Measurements from ENCODE around the gene OBSL1.

The OBSL1 gene

GRCh38 chr2:219530048-219530963 is 41.0 kb downstream of the OBSL1 start:
- Mint-ChIP-seq H3K4me1 (ENCODE audit: low read depth) (no peaks in the 10 kb centered on the region), H3K4me3 (no peak overlapping the region), H3K9me3 (no peaks in the 10 kb centered on the region), H3K27ac (no peak overlapping the region), H3K36me3 (ENCODE audit: low read depth) (no peaks in the 10 kb centered on the region), H3K27me3 (ENCODE audit: low read depth) (peaks cover 55% of the 10 kb centered on the region)
- DNase-seq (ENCODE audit: low spot score): peak; percentile 70

- Mint-ChIP-seq H3K36me3 (ENCODE audit: low read depth) (no peaks in the 10 kb centered on the region), H3K4me3 (no peak overlapping the region), H3K4me1 (ENCODE audit: low read depth) (no peaks in the 10 kb centered on the region), H3K9me3 (no peaks in the 10 kb centered on the region), H3K27ac (no peak overlapping the region), H3K27me3 (ENCODE audit: low read depth) (peaks cover 79% of the 10 kb centered on the region)
- DNase-seq (ENCODE audit: low spot score): no peak
Observed at GRCh38 chr2:219527472-219527871, 43.9 kb downstream of the OBSL1 start.

DNA sequence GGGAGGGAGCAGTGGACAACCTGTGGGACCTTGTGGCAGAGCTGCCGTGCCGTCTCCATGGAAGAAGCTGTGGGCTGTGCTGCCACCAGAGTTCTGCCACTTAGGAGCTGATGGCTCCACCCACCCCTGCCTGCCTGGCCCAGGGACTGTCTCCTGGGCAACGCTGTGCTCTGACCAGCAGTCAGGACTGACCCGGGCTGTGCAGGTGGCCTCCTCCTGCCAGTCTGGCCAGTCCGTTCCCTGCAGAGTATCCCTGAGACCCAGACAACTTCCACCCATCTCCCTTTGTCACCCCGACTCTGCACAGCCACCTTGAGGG is 44.3 kb downstream of the OBSL1 start:
- H3K4me3 Mint-ChIP-seq: no peak overlapping the region
- peaks cover under 1% of the 10 kb centered on the region for H3K4me1 Mint-ChIP-seq (ENCODE audit: low read depth)

DNA sequence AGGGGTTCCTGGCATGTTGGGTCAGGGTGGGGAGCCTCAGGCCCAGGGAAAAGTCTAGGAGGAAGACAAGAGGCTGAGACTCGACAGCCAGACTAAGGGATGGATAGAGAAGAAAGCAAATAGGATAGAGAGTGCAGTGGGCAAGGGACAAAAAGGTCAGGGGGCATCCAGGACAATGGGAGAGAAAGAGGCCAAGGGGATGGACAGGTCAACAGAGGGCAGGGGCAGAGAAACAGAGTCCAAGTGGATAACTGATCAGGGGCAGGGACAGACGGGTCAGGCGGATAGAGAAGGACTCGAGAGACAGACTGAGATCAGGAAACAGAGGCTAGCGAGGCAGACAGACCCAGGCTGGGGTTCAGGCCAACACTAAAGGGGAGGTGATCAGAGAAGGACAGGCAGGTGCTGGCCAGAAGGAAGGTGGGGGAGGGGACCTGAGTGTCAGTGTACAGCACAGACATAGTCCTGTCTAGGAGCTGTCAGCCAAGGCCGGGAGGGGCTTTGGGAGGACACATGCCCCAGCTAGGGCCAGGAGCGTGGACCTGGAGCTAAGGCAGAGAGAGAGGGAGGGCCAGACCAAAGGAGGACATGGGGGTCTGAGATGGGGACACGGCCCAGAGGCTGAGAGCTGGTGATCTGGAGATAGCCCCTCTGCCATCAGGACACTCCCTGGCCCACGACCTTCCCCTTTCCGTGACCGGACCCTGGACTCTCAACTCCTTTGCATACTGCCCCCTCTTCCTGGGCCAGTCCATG is 44.8 kb downstream of the OBSL1 start:
- no peak overlapping the region for H3K4me3 Mint-ChIP-seq
- H3K27me3 Mint-ChIP-seq (ENCODE audit: low read depth): peaks cover 85% of the 10 kb centered on the region
- H3K27ac Mint-ChIP-seq: no peak overlapping the region
- peaks cover 1% of the 10 kb centered on the region for H3K4me1 Mint-ChIP-seq (ENCODE audit: low read depth)
- no peaks in the 10 kb centered on the region for H3K9me3 Mint-ChIP-seq
- DNase-seq (ENCODE audit: low spot score): no peak
- H3K36me3 Mint-ChIP-seq (ENCODE audit: low read depth): no peaks in the 10 kb centered on the region

More for the DNA sequence above, 44.3 kb downstream of the OBSL1 start:
- Mint-ChIP-seq H3K27ac (no peak overlapping the region), H3K27me3 (ENCODE audit: low read depth) (peaks cover 81% of the 10 kb centered on the region), H3K36me3 (ENCODE audit: low read depth) (no peaks in the 10 kb centered on the region), H3K9me3 (no peaks in the 10 kb centered on the region)
- DNase-seq (ENCODE audit: low spot score): no peak

- H3K27ac Mint-ChIP-seq: no peak overlapping the region
- H3K4me1 Mint-ChIP-seq (ENCODE audit: low read depth): peaks cover 1% of the 10 kb centered on the region
- H3K4me3 Mint-ChIP-seq: no peak overlapping the region
- H3K27me3 Mint-ChIP-seq (ENCODE audit: low read depth): peaks cover 86% of the 10 kb centered on the region
- no peak for DNase-seq (ENCODE audit: low spot score)
- H3K36me3 Mint-ChIP-seq (ENCODE audit: low read depth): no peaks in the 10 kb centered on the region
- H3K9me3 Mint-ChIP-seq: no peaks in the 10 kb centered on the region
Observed at GRCh38 chr2:219525533-219526232, 45.7 kb downstream of the OBSL1 start.

DNA sequence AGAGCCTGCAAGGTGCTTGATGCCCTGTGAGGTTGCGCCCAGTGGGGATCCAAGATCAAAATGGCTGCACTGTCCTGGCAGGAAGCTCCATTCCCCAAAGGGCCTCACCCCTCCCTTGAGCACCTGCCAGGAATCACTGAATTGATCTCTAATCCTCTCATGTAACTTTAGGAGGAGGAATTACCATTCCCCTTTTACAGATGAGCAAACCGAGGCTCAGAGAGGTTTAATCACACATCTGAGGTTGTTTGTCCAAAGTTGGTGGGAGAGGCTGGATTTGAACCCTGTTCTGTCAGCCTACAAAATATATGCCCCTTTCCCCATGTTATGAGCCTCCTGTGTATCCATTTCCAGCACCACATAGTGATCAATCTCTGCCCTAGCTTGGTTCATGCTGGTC is 46.5 kb downstream of the OBSL1 start:
- no peak overlapping the region for H3K4me3 Mint-ChIP-seq
- no peak overlapping the region for H3K27ac Mint-ChIP-seq
- H3K36me3 Mint-ChIP-seq (ENCODE audit: low read depth): no peaks in the 10 kb centered on the region
- DNase-seq (ENCODE audit: low spot score): no peak
- no peaks in the 10 kb centered on the region for H3K9me3 Mint-ChIP-seq
- H3K27me3 Mint-ChIP-seq (ENCODE audit: low read depth): peaks cover 86% of the 10 kb centered on the region
- peaks cover 1% of the 10 kb centered on the region for H3K4me1 Mint-ChIP-seq (ENCODE audit: low read depth)

- no peaks in the 10 kb centered on the region for H3K36me3 Mint-ChIP-seq (ENCODE audit: low read depth)
- no peak overlapping the region for H3K27ac Mint-ChIP-seq
- no peaks in the 10 kb centered on the region for H3K9me3 Mint-ChIP-seq
- H3K27me3 Mint-ChIP-seq (ENCODE audit: low read depth): peaks cover 74% of the 10 kb centered on the region
- no peak for DNase-seq (ENCODE audit: low spot score)
- peaks cover 1% of the 10 kb centered on the region for H3K4me1 Mint-ChIP-seq (ENCODE audit: low read depth)
- H3K4me3 Mint-ChIP-seq: no peak overlapping the region
Observed at GRCh38 chr2:219523031-219523671, 48.2 kb downstream of the OBSL1 start.

DNA sequence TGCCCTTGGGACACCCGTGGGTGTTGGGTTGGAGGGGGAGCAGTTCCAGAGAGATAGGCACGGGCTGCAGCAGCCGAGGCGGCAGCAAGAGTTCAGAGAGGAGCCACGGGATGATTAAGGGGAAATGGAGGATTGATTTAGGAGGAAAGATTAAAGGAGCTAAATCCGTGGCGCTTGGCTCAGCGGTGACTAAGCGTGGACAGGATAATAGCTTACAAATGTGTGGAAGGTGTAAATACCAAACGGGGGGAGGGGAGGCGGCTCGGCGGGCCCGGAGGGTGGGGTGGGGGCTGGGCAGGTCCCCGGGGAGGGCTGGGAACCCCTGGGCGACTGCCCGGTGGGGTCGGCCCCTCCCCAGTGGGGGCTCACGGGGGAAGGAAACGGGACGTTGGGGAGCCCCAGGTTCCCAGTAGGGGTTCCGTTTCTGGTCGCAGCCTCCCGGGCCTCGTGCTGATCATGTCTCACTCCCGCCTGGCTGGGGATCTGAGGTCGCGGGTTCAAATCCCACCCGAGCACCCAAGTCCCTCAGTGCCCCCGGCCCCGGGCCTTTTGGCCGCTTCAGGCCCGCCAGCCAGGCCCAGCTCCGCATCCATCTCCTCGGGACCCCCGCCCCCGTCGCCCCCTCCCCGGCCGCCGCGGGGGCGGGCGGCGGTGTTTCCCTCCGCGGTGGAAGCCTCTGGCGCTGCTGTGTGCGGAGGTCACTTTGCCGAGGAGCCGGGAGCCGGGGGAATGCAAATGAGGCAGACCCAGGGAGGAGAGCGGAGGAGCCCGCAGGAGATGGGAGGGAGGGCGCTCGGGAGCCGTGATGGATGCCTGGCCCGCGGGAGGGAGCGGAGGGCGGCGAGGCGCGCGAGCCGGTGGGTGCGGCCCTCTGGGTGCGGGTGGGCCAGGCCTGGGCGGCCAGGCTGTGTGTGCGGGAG is 49.0 kb downstream of the OBSL1 start:
- Mint-ChIP-seq H3K9me3 (no peaks in the 10 kb centered on the region), H3K27ac (no peak overlapping the region), H3K4me3 (no peak overlapping the region), H3K4me1 (ENCODE audit: low read depth) (peaks cover 1% of the 10 kb centered on the region), H3K36me3 (ENCODE audit: low read depth) (no peaks in the 10 kb centered on the region), H3K27me3 (ENCODE audit: low read depth) (peaks cover 74% of the 10 kb centered on the region)
- no peak for DNase-seq (ENCODE audit: low spot score)

- Mint-ChIP-seq H3K27me3 (ENCODE audit: low read depth) (peaks cover 72% of the 10 kb centered on the region), H3K36me3 (ENCODE audit: low read depth) (no peaks in the 10 kb centered on the region), H3K9me3 (no peaks in the 10 kb centered on the region), H3K4me3 (no peak overlapping the region), H3K27ac (no peak overlapping the region), H3K4me1 (ENCODE audit: low read depth) (peaks cover 1% of the 10 kb centered on the region)
- DNase-seq (ENCODE audit: low spot score): no peak
Observed at GRCh38 chr2:219521066-219521880, 50.1 kb downstream of the OBSL1 start.

DNA sequence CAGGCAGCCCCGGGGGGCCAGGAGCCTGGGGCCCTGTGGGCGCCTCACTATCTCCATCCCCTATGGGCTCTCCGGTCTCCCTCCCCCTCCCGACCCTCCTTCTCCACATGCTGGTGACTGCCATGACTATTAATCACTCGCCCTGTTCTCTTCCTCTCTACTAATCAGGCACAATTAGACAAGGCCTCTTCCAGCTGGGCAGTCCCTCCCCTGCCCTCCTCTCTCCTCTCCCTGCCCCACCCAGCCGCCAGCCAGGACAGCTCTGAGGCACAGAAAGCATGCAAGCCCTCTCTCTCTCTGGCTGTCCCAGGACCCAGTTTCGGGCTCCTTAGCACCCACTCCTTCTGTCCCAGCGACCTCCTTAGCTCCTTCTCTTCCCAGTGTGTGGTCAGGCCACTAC is 51.3 kb downstream of the OBSL1 start:
- no peaks in the 10 kb centered on the region for H3K9me3 Mint-ChIP-seq
- H3K36me3 Mint-ChIP-seq (ENCODE audit: low read depth): no peaks in the 10 kb centered on the region
- H3K27ac Mint-ChIP-seq: no peak overlapping the region
- peaks cover 71% of the 10 kb centered on the region for H3K27me3 Mint-ChIP-seq (ENCODE audit: low read depth)
- DNase-seq (ENCODE audit: low spot score): no peak
- peaks cover 1% of the 10 kb centered on the region for H3K4me1 Mint-ChIP-seq (ENCODE audit: low read depth)
- no peak overlapping the region for H3K4me3 Mint-ChIP-seq

- Mint-ChIP-seq H3K4me1 (ENCODE audit: low read depth) (peaks cover 1% of the 10 kb centered on the region), H3K27ac (no peak overlapping the region), H3K9me3 (no peaks in the 10 kb centered on the region), H3K27me3 (ENCODE audit: low read depth) (peaks cover 67% of the 10 kb centered on the region), H3K4me3 (no peak overlapping the region), H3K36me3 (ENCODE audit: low read depth) (no peaks in the 10 kb centered on the region)
- DNase-seq (ENCODE audit: low spot score): no peak
Observed at GRCh38 chr2:219519526-219519916, 51.8 kb downstream of the OBSL1 start.

DNA sequence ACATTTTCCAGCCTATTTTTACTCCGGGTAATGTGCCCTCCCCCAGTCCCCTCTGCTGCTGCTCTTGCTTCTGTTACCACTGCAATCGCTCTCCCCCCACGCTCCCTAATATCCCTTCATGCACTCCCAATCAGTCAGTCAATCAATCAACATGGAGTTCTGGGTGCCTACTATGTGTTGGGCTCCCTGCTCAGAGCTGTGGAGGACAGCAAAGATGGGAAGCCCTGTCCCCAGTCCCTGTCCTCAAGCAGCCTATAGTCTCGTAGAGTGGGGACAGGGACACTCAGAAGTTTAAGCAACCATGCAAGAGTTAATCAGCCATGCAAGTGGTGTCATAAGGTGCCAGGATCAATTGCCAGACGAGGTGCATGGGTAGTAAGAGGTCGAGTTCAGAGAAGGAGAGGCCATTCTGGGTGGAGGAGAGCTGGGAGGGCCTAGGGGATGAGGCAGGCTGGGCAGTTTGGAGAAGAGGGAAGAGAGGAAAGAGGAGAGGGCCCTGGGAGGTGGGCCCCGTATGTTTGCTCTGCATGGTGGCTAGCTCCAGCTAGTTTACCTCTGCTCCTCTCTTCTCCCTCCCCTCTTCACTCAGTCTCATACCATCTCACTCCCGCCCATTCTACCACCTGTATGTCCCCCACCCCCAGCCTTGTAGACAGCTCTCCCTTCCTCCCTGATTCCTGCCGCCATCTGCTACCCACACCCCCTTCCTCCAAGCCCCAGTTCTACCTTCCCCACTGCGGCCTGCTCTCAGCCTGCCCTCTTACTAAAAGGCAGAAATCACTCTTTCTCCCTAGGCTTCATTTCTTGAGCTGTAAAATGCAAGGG is 53.2 kb downstream of the OBSL1 start:
- H3K4me1 Mint-ChIP-seq (ENCODE audit: low read depth): peaks cover 6% of the 10 kb centered on the region
- H3K4me3 Mint-ChIP-seq: no peak overlapping the region
- H3K27ac Mint-ChIP-seq: no peak overlapping the region
- H3K27me3 Mint-ChIP-seq (ENCODE audit: low read depth): peaks cover 66% of the 10 kb centered on the region
- DNase-seq (ENCODE audit: low spot score): no peak
- no peaks in the 10 kb centered on the region for H3K9me3 Mint-ChIP-seq
- no peaks in the 10 kb centered on the region for H3K36me3 Mint-ChIP-seq (ENCODE audit: low read depth)

Measured in T-helper 2 cell treated with Interferon-gamma antibody and Interleukin-4, amounts not matched to agents 5 μg/mL and 100 μg/mL, for 36 hours (primary cell).